Fibroblast of pulmonary artery (primary cell): ENCODE results near the gene CRISPLD2.

Experiments
- DNase-seq: peaks from one replicate; pipeline ENCODE4 v3.0.0-alpha.2; 2010; ENCODE audit warnings: low read depth
- H3K4me3 ChIP-seq: replicated peaks from 2 replicates; pipeline ENCODE4 v1.5.1; 2011; ENCODE audit warnings: low read depth, mild to moderate bottlenecking, control low read depth, low read length, moderate library complexity
- CTCF ChIP-seq: IDR thresholded peaks from 2 replicates; pipeline ENCODE4 v1.5.1; 2011; ENCODE audit warnings: mild to moderate bottlenecking, control low read depth, low read length, inconsistent platforms; ENCODE audit errors: missing control alignments

The CRISPLD2 gene

DNA sequence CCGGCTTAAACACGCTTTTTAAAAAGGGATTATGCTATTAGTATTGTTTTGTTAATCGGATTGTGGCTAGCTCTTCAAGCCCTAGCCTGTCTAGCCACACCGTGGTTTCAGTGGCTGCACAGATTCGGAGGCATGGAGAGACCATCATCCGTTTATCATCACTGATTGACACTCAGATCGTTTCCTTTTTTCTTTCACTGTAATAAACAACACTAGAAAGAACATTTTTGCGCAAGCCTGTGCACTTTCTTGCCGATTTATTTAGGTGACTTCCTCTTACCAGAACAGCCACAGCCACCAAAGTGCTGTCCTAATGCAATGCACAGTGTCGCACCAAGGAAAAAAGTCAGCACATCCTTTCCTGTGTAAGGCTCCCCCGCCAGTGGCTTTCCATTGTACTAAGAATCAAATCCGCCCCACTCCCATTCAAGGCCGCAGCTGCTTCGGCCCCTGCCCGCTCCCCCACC lies 78.2 kb downstream of the CRISPLD2 start:
- TF ChIP-seq CTCF: no peak
- no peak overlapping the region for H3K4me3 ChIP-seq
- DNase-seq: no peak

DNA sequence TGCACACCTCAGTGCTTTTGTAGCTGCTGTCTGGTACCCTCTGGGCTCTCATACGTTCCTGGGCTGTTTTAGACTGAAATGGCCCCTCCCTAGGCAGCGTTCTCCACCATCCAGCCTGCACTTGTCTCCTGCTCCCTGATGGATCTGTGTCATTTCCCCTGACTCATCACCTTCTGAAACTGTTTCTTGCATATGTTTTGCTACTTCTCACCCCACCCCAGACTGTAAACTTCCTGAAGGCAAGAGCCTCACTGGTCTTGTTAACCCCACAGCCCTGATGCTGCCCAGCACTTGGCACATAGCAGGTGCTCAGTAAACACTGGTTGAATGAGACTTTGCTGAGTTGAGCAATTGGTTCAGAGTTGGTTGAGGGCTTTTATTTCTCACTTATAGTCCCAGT lies 78.7 kb downstream of the CRISPLD2 start:
- H3K4me3 ChIP-seq: no peak overlapping the region
- no peak for DNase-seq
- no peak for TF ChIP-seq CTCF

- no peak overlapping the region for H3K4me3 ChIP-seq
- TF ChIP-seq CTCF: no peak
- no peak for DNase-seq
Measured at GRCh38 chr16:84899414-84899813, 79.6 kb downstream of the CRISPLD2 start.

DNA sequence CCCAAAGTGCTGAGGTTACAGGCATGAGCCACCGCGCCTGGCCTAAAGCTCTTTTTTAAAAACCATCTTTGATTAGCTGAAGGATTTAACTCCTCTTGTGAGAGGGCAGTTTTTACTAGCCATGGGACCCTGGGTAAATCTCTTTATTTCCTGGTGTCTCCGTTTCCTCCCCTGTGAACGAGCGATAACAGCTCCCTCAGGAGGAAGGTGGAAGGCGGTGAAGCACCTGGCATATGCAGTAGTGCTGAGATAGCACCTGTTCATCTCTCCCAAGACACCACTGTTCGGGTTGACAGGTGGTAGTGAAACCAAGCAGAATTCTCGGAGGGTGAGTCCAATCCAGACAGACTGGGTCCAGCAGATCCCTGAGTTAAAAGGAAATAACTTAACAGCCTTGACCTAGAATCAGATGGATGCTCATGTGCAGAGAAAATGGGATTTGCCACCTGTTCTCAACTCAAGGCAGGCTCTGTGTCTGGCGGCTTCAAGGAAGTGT lies 86.2 kb downstream of the CRISPLD2 start:
- H3K4me3 ChIP-seq: no peak overlapping the region
- no peak for TF ChIP-seq CTCF
- no peak for DNase-seq

GRCh38 chr16:84907051-84907450 lies 87.3 kb downstream of the CRISPLD2 start:
- H3K4me3 ChIP-seq: no peak overlapping the region
- TF ChIP-seq CTCF: no peak
- DNase-seq: no peak

DNA sequence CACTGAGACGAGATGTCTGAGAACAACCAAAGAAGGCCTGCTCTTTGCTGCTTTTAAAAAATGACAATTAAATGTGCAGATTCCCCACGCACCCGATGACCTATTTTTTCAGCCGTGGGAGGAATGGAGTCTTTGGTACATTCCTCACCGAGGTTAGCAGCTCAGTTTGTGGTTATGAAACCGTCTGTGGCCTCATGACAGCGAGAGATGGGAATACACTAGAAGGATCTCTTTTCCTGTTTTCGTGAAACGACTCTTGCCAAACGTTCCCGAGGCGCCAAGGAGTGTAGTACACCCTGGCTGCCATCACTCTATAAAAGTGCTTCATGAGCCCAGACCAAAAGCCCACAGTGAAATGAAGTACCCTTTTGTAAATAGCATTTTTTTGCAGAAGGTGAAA lies 87.8 kb downstream of the CRISPLD2 start:
- TF ChIP-seq CTCF: no peak
- H3K4me3 ChIP-seq: no peak overlapping the region
- peak; percentile 60 for DNase-seq

DNA sequence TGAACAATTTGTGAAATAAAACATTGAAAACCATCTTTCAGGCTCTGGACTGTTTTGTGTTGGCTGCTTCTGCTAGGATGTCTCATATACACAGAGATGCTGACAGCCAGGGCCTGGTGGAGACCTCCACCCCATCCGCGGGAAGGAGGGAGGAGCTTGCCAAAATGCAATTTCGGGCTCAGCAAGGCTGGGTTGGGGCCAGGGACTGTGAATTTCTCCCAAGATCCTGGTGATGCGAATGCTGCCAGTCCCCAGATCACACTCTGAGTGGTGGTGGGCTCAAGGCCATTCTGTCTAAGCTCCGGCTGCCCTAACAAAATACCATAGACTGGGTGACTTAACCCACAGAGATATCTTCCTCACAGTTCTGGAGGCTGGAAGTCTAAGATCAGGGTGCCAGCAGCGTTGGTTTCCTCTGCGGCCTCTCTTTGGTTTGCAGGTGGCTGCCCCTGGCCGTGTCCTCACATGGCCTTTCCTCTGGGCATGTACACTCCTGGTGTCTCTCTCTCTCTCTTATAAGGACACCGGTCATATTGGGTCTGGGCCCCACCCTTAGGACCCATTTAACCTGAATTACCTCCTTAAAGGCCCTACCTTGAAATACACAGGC lies 89.8 kb downstream of the CRISPLD2 start:
- DNase-seq: no peak
- no peak for TF ChIP-seq CTCF
- no peak overlapping the region for H3K4me3 ChIP-seq
